HFFc6 (cell line): ENCODE measurements around the gene TOR1AIP1. TPM values are rescaled to one million over a fixed set of nuclear protein-coding genes. Genes with fewer than 3 reads are reported as not detected.
A peak's percentile ranks its signal among the peaks of the same experiment; 100 is the strongest.

Experiments
- DNase-seq: peaks from one replicate; pipeline ENCODE4 v3.0.0-alpha.2; 2018
- H3K27ac Mint-ChIP-seq: 2 replicates; pipeline ENCODE4 v1.8.0; 2020; ENCODE audit warnings: mild to moderate bottlenecking, mixed read lengths
- H3K27me3 Mint-ChIP-seq: 2 replicates; pipeline ENCODE4 v1.8.0; 2021; ENCODE audit warnings: mild to moderate bottlenecking, moderate library complexity, mixed read lengths; ENCODE audit not compliant: insufficient read depth
- H3K36me3 Mint-ChIP-seq: 2 replicates; pipeline ENCODE4 v1.8.0; 2021; ENCODE audit warnings: low read depth, mixed read lengths
- H3K4me1 Mint-ChIP-seq: 2 replicates; pipeline ENCODE4 v1.8.0; 2020; ENCODE audit warnings: low read depth, mixed read lengths
- H3K4me3 Mint-ChIP-seq: 2 replicates; pipeline ENCODE4 v1.8.0; 2020; ENCODE audit warnings: mild to moderate bottlenecking, moderate library complexity, mixed read lengths
- H3K9me3 Mint-ChIP-seq: 2 replicates; pipeline ENCODE4 v1.8.0; 2020; ENCODE audit warnings: mild to moderate bottlenecking, mixed read lengths
- CTCF ChIP-seq: fragments of 200-600 bp; sonication (generic); IDR thresholded peaks from 2 replicates; pipeline ENCODE4 v1.5.0; 2021; ENCODE audit warnings: antibody characterized with exemption, mild to moderate bottlenecking
- total RNA-seq, 6 experiments: library from RNA; stranded (reverse); fragmentation: NEBNext Ultra II Directional; extraction: Animal tissue kit (Norgen Biotek cat#: 25700); gene quantifications; 2 replicates in 1 of 6; 3 replicates in 5 of 6; pipeline ENCODE4 v1.2.3, GENCODE V29; 2021

Gene TOR1AIP1
- total RNA-seq, 6 experiments from 2014 or later, result 39.6 to 51.8 (median 48.9) TPM

DNA sequence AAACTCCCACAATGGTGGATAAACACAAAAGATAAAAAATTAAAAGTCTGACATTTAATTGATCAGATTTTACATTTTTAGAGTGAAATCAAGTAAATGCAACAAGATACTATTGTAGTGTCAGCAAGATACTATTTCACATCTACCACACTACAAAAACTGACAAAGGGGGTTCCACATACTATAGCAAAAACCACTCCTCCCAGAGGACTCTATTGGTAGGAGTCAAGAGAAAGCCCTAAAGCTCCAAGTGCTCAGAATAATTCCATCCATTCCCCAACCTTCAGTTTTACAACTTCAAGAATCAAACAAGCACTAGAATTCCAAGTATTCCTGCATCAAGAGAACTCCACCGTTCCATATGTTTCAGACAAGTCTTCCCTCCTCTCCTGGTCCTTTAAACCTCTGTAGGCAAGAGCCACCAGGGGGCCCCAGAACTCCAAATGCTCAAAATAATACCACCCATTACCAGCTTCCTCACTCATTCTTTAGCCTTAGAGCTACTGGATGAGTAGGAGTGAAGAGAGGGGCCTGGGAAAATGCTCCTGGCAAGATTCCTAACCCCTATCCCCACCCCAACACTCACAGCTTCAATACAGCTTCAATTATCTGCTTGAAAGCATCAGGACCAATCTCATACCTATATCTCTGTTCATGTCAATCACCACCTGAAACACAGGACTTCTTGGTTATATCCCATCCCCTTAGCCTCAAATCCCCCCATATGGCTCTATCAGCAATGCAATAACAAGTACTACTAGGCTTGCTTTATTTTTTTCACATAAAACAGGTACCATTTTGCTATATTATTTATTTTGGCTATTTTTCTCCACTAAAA is 14.4 kb upstream of the TOR1AIP1 start:
- Mint-ChIP-seq H3K27me3 (no peaks in the 10 kb centered on the region), H3K4me1 (peaks cover 37% of the 10 kb centered on the region), H3K27ac (no peak overlapping the region), H3K4me3 (no peak overlapping the region), H3K36me3 (peaks cover 21% of the 10 kb centered on the region), H3K9me3 (no peaks in the 10 kb centered on the region)
- DNase-seq, result peak; percentile 49
- TF ChIP-seq CTCF, result peak; percentile 83

DNA sequence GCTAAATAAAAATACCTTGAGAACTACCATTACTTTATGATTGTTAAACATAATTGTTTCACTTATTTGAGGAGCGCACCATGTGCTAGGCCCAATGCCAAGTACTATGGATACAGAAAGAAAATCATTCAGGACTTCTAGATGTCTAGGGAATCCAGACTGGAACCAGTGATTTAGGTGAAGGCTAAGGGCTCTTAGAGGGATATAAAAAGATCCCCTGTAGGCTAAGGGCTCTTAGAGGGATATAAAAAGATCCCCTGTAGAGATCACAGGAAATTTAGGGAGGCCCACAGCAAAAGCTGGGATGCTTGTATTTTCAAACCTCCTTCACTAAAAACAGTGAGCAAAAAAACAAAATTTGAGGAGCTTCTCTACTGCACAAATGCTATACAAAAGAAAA is 11.2 kb upstream of the TOR1AIP1 start:
- Mint-ChIP-seq H3K4me1 (peaks cover 54% of the 10 kb centered on the region), H3K36me3 (peaks cover 26% of the 10 kb centered on the region), H3K27ac (no peak overlapping the region), H3K9me3 (no peaks in the 10 kb centered on the region), H3K27me3 (no peaks in the 10 kb centered on the region), H3K4me3 (no peak overlapping the region)
- no peak for DNase-seq
- no peak for TF ChIP-seq CTCF

- no peak overlapping the region for H3K27ac Mint-ChIP-seq
- no peaks in the 10 kb centered on the region for H3K9me3 Mint-ChIP-seq
- TF ChIP-seq CTCF, result no peak
- no peak for DNase-seq
- H3K27me3 Mint-ChIP-seq, result no peaks in the 10 kb centered on the region
- H3K36me3 Mint-ChIP-seq, result peaks cover 29% of the 10 kb centered on the region
- H3K4me3 Mint-ChIP-seq, result no peak overlapping the region
- H3K4me1 Mint-ChIP-seq, result peaks cover 54% of the 10 kb centered on the region
Observed at GRCh38 chr1:179871940-179872339, 10.1 kb upstream of the TOR1AIP1 start.

- peaks cover 3% of the 10 kb centered on the region for H3K9me3 Mint-ChIP-seq
- TF ChIP-seq CTCF, result no peak
- peaks cover 48% of the 10 kb centered on the region for H3K4me1 Mint-ChIP-seq
- H3K36me3 Mint-ChIP-seq, result peaks cover 32% of the 10 kb centered on the region
- H3K27ac Mint-ChIP-seq, result no peak overlapping the region
- no peak for DNase-seq
- no peak overlapping the region for H3K4me3 Mint-ChIP-seq
- H3K27me3 Mint-ChIP-seq, result no peaks in the 10 kb centered on the region; the same call in 1 of the 2 replicates
Observed at GRCh38 chr1:179872558-179872957, 9.5 kb upstream of the TOR1AIP1 start.

- no peak for DNase-seq
- TF ChIP-seq CTCF, result no peak
- Mint-ChIP-seq H3K36me3 (peaks cover 32% of the 10 kb centered on the region), H3K27ac (no peak overlapping the region), H3K4me3 (no peak overlapping the region), H3K9me3 (peaks cover 4% of the 10 kb centered on the region), H3K4me1 (peaks cover 48% of the 10 kb centered on the region), H3K27me3 (no peaks in the 10 kb centered on the region; the same call in 1 of the 2 replicates)
Observed at GRCh38 chr1:179873438-179873851, 8.6 kb upstream of the TOR1AIP1 start.
